WERI-Rb-1 (cell line): ENCODE data around the gene LRBA.

Source experiments
- DNase-seq: peaks from one replicate; pipeline ENCODE4 v3.0.0-alpha.2; 2020
- H3K27ac ChIP-seq: fragments of 250-450 bp; sonication (Bioruptor Pico); 2 replicates; pipeline ENCODE4 v1.5.1; 2020; ENCODE audit warnings: mild to moderate bottlenecking, moderate library complexity
- H3K27me3 ChIP-seq: fragments of 250-450 bp; sonication (Bioruptor Pico); 2 replicates; pipeline ENCODE4 v1.5.1; 2021; ENCODE audit warnings: mild to moderate bottlenecking, low read depth, moderate library complexity; ENCODE audit not compliant: insufficient read depth, severe bottlenecking
- H3K36me3 ChIP-seq: fragments of 250-450 bp; sonication (Bioruptor Pico); 2 replicates; pipeline ENCODE4 v1.5.1; 2020; ENCODE audit warnings: mild to moderate bottlenecking, moderate library complexity
- H3K4me3 ChIP-seq: 2 replicates; pipeline ENCODE4 v1.5.1; 2011; ENCODE audit warnings: low read depth, mild to moderate bottlenecking, control low read depth, low read length
- H3K9me3 ChIP-seq: fragments of 250-450 bp; sonication (Bioruptor Pico); 2 replicates; pipeline ENCODE4 v1.5.1; 2021; ENCODE audit warnings: mild to moderate bottlenecking, moderate library complexity; ENCODE audit not compliant: severe bottlenecking
- CTCF ChIP-seq: IDR thresholded peaks from 2 replicates; pipeline ENCODE4 v1.5.1; 2011; ENCODE audit warnings: low read depth, mild to moderate bottlenecking, control low read depth, inconsistent platforms, low read length

The LRBA gene

GRCh38 chr4:150368667-150369066 lies 646.4 kb downstream of the LRBA start:
- no peak for DNase-seq
- H3K27me3 ChIP-seq: no peaks in the 10 kb centered on the region
- H3K36me3 ChIP-seq: no peaks in the 10 kb centered on the region
- H3K4me3 ChIP-seq: no peak overlapping the region
- no peak for TF ChIP-seq CTCF
- no peak overlapping the region for H3K27ac ChIP-seq
- H3K9me3 ChIP-seq: no peaks in the 10 kb centered on the region

GRCh38 chr4:150367326-150367725 lies 647.8 kb downstream of the LRBA start:
- Histone ChIP-seq H3K27ac (no peak overlapping the region), H3K9me3 (no peaks in the 10 kb centered on the region), H3K36me3 (no peaks in the 10 kb centered on the region), H3K4me3 (no peak overlapping the region), H3K27me3 (no peaks in the 10 kb centered on the region)
- no peak for DNase-seq
- TF ChIP-seq CTCF: no peak

- Histone ChIP-seq H3K4me3 (no peak overlapping the region), H3K36me3 (no peaks in the 10 kb centered on the region), H3K27me3 (no peaks in the 10 kb centered on the region), H3K9me3 (no peaks in the 10 kb centered on the region), H3K27ac (no peak overlapping the region)
- TF ChIP-seq CTCF: no peak
- peak; percentile 79 for DNase-seq
Observed at GRCh38 chr4:150366487-150366999, 648.5 kb downstream of the LRBA start.

GRCh38 chr4:150363721-150364688 lies 651.1 kb downstream of the LRBA start:
- H3K9me3 ChIP-seq: no peaks in the 10 kb centered on the region
- no peak for DNase-seq

GRCh38 chr4:150358691-150359090 lies 656.4 kb downstream of the LRBA start:
- TF ChIP-seq CTCF: no peak
- no peaks in the 10 kb centered on the region for H3K9me3 ChIP-seq
- H3K4me3 ChIP-seq: no peak overlapping the region
- H3K27ac ChIP-seq: no peak overlapping the region
- H3K36me3 ChIP-seq: no peaks in the 10 kb centered on the region
- no peak for DNase-seq
- H3K27me3 ChIP-seq: no peaks in the 10 kb centered on the region

More at GRCh38 chr4:150363721-150364688, 651.1 kb downstream of the LRBA start:
- H3K36me3 ChIP-seq: no peaks in the 10 kb centered on the region
- no peak for TF ChIP-seq CTCF
- H3K4me3 ChIP-seq: no peak overlapping the region
- H3K27me3 ChIP-seq: no peaks in the 10 kb centered on the region
- H3K27ac ChIP-seq: no peak overlapping the region
